B cell (primary cell): ENCODE results near the gene KATNAL1. TPM values are rescaled to one million over a fixed set of nuclear protein-coding genes. Genes with fewer than 3 reads are reported as not detected.

Experiments
- ATAC-seq: fragments of 200-7000 bp; cut with Tn5 transposase; one replicate; pipeline ENCODE4 v1.10.0; 2021; ENCODE audit warnings: low read depth, mild to moderate bottlenecking, moderate number of reproducible peaks, moderate library complexity
- CTCF ChIA-PET: fragments of 350-600 bp; sonication (Branson Sonifier 250); formaldehyde crosslinking; loops from one replicate; lab custom pipeline; 2021; ENCODE audit warnings: antibody characterized with exemption, inconsistent platforms; lab: Charles Lee
- POLR2A ChIA-PET: fragments of 350-600 bp; sonication (Branson Sonifier 250); formaldehyde crosslinking; loops from one replicate; lab custom pipeline; 2021; ENCODE audit warnings: antibody characterized with exemption; lab: Charles Lee
- DNase-seq: peaks from one replicate; pipeline ENCODE4 v3.0.0; 2013
- H2AFZ ChIP-seq: 2 replicates; pipeline ENCODE4 v1.6.1; 2012; ENCODE audit warnings: mild to moderate bottlenecking, low read depth, low read length; ENCODE audit not compliant: insufficient read depth, poor library complexity, severe bottlenecking
- H3K27ac ChIP-seq, 2 donors: 1 replicate in 1 of 2; 2 replicates in 1 of 2; pipeline ENCODE4 v1.5.1; 2012 to 2013; ENCODE audit warnings: low read length in 2 of 2, mild to moderate bottlenecking in 2 of 2, moderate library complexity in 1 of 2
- H3K27me3 ChIP-seq, 4 experiments: fragments of 200-600 bp in 1 of 4; sonication (generic) in 1 of 4; replicated peaks in 1 of 4; 1 replicate in 2 of 4; 2 replicates in 2 of 4; pipeline versions ENCODE4 v1.6.1 to v1.7.0; 2013 to 2016; ENCODE audit warnings: low read length in 3 of 4, mild to moderate bottlenecking in 2 of 4, mixed read lengths in 1 of 4, moderate library complexity in 1 of 4; ENCODE audit not compliant: insufficient read depth in 4 of 4, control insufficient read depth in 3 of 4; ENCODE audit errors: control extremely low read depth in 1 of 4
- H3K36me3 ChIP-seq, 2 experiments: replicated peaks in 1 of 2; 1 replicate in 1 of 2; 2 replicates in 1 of 2; pipeline versions ENCODE4 v1.6.1 to v1.7.1; 2013; ENCODE audit warnings: low read length in 1 of 2; ENCODE audit not compliant: insufficient read depth in 2 of 2, control insufficient read depth in 1 of 2; ENCODE audit errors: control extremely low read depth in 1 of 2, extremely low read depth in 1 of 2
- H3K4me1 ChIP-seq, 2 donors: fragments of 200-600 bp in 1 of 2; sonication (generic) in 1 of 2; 1 replicate in 1 of 2; 2 replicates in 1 of 2; pipeline versions ENCODE4 v1.5.1 to v1.6.1; 2013 to 2017; ENCODE audit warnings: low read length in 2 of 2; ENCODE audit not compliant: control insufficient read depth in 2 of 2, insufficient read depth in 2 of 2
- H3K4me2 ChIP-seq: replicated peaks from 2 replicates; pipeline ENCODE3; 2012; ENCODE audit warnings: mild to moderate bottlenecking, low read depth, low read length; ENCODE audit not compliant: poor library complexity, severe bottlenecking
- H3K4me3 ChIP-seq, 5 experiments: fragments of 200-600 bp in 1 of 5; sonication (generic) in 1 of 5; 1 replicate in 3 of 5; 2 replicates in 2 of 5; pipeline versions ENCODE4 v1.5.1 to v1.7.0; 2011 to 2016; ENCODE audit warnings: low read length in 4 of 5, mild to moderate bottlenecking in 4 of 5, low read depth in 2 of 5, control low read depth in 1 of 5, moderate library complexity in 1 of 5; ENCODE audit not compliant: insufficient read depth in 1 of 5; ENCODE audit errors: control extremely low read depth in 1 of 5, extremely low read depth in 1 of 5
- H3K79me2 ChIP-seq: fragments of 200-600 bp; sonication (generic); one replicate; pipeline ENCODE4 v1.6.0; 2016; ENCODE audit warnings: low read length; ENCODE audit not compliant: control insufficient read depth, insufficient read depth
- H3K9ac ChIP-seq: fragments of 200-600 bp; sonication (generic); 2 replicates; pipeline ENCODE4 v1.6.1; 2017; ENCODE audit warnings: mild to moderate bottlenecking, low read length, moderate library complexity
- H3K9me3 ChIP-seq, 3 donors: one replicate each; pipeline versions ENCODE4 v1.6.1 to v1.7.1; 2013; ENCODE audit warnings: low read length in 2 of 3; ENCODE audit not compliant: control insufficient read depth in 2 of 3, insufficient read depth in 1 of 3; ENCODE audit errors: control extremely low read depth in 1 of 3
- H4K20me1 ChIP-seq: 2 replicates; pipeline ENCODE4 v1.6.0; 2012; ENCODE audit warnings: mild to moderate bottlenecking, low read length; ENCODE audit not compliant: insufficient read depth, control insufficient read depth, poor library complexity, severe bottlenecking
- H3K27ac Mint-ChIP-seq: one replicate; pipeline ENCODE4 v1.8.0; 2021; ENCODE audit warnings: mixed read lengths
- H3K27me3 Mint-ChIP-seq: one replicate; pipeline ENCODE4 v1.8.0; 2021; ENCODE audit warnings: mixed read lengths
- H3K4me1 Mint-ChIP-seq: one replicate; pipeline ENCODE4 v1.8.0; 2021; ENCODE audit warnings: mixed read lengths
- H3K4me3 Mint-ChIP-seq: one replicate; pipeline ENCODE4 v1.8.0; 2021; ENCODE audit warnings: mixed read lengths
- H3K9me3 Mint-ChIP-seq: one replicate; pipeline ENCODE4 v1.8.0; 2022; ENCODE audit warnings: mixed read lengths; ENCODE audit not compliant: insufficient read depth
- EZH2 ChIP-seq: IDR thresholded peaks from 2 replicates; pipeline ENCODE4 v1.6.1; 2012; ENCODE audit warnings: borderline replicate concordance, low read depth, mild to moderate bottlenecking, moderate library complexity, low read length; ENCODE audit not compliant: insufficient read depth, poor library complexity, severe bottlenecking
- WGBS: methylation state at CpG from one replicate; pipeline ENCODE4 v1.1.5; 2013; ENCODE audit warnings: missing lambda C conversion rate; ENCODE audit not compliant: insufficient coverage; 5-methylcytosine and 5-hydroxymethylcytosine counted together
- intact Hi-C: fragments of 100-400 bp; cut with micrococcal nuclease; formaldehyde crosslinking; loops from one replicate; pipeline ENCODE4 v1.10.0; 2022
- polyA plus RNA-seq: library from polyadenylated mRNA; depleted of rRNA; stranded (reverse); fragments of >200 nt; gene quantifications from 2 replicates; pipeline ENCODE4 v1.2.3, GENCODE V29; 2012
- total RNA-seq, 2 donors: library from RNA; stranded (reverse); fragments of 120-200 nt in 1 of 2; gene quantifications; 1 replicate in 1 of 2; 2 replicates in 1 of 2; pipeline versions ENCODE4 v1.2.3 to v1.2.4, GENCODE V29; 2013 to 2022
- TF ChIP-seq, protein P1 (sequence below): fragments of 200-600 bp; IDR thresholded peaks from one replicate; pipeline ENCODE4 v1.8.0; 2022; ENCODE audit warnings: antibody characterized with exemption, mild to moderate bottlenecking

The KATNAL1 gene
- total and polyA plus RNA-seq, 2 donors (not counting 1 experiment from before 2014, with no cell fraction given) = 2.7 to 21.9 TPM

GRCh38 chr13:30247406-30247805 is 59.9 kb downstream of the KATNAL1 start:
- Histone ChIP-seq H3K36me3 (peaks cover 0 to 10% of the 10 kb centered on the region in 2 experiments), H3K4me1 (no peaks in the 10 kb centered on the region), H3K79me2 (no peaks in the 10 kb centered on the region), H2AFZ (no peak overlapping the region), H3K9ac (no peak overlapping the region), H3K27ac (no peak overlapping the region), H3K4me2 (no peak overlapping the region), H3K9me3 (peaks cover 2 to 11% (median 4%) of the 10 kb centered on the region in 3 donors), H3K27me3 (no peaks in the 10 kb centered on the region), H4K20me1 (no peaks in the 10 kb centered on the region), H3K4me3 (no peak overlapping the region)
- Mint-ChIP-seq H3K27me3 (no peaks in the 10 kb centered on the region), H3K4me1 (peaks cover 5% of the 10 kb centered on the region), H3K9me3 (no peaks in the 10 kb centered on the region), H3K27ac (no peak overlapping the region), H3K4me3 (no peak overlapping the region)
- intact Hi-C loops = no loop called here
- DNase-seq = no peak
- no CpG with 5 or more reads among the region's 2 CpGs for WGBS
- TF ChIP-seq, protein P1, sequence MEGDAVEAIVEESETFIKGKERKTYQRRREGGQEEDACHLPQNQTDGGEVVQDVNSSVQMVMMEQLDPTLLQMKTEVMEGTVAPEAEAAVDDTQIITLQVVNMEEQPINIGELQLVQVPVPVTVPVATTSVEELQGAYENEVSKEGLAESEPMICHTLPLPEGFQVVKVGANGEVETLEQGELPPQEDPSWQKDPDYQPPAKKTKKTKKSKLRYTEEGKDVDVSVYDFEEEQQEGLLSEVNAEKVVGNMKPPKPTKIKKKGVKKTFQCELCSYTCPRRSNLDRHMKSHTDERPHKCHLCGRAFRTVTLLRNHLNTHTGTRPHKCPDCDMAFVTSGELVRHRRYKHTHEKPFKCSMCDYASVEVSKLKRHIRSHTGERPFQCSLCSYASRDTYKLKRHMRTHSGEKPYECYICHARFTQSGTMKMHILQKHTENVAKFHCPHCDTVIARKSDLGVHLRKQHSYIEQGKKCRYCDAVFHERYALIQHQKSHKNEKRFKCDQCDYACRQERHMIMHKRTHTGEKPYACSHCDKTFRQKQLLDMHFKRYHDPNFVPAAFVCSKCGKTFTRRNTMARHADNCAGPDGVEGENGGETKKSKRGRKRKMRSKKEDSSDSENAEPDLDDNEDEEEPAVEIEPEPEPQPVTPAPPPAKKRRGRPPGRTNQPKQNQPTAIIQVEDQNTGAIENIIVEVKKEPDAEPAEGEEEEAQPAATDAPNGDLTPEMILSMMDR = no peak
- TF ChIP-seq EZH2 = no peak
- CTCF ChIA-PET = no interaction called here
- POLR2A ChIA-PET = no interaction called here
- ATAC-seq = no peak

DNA sequence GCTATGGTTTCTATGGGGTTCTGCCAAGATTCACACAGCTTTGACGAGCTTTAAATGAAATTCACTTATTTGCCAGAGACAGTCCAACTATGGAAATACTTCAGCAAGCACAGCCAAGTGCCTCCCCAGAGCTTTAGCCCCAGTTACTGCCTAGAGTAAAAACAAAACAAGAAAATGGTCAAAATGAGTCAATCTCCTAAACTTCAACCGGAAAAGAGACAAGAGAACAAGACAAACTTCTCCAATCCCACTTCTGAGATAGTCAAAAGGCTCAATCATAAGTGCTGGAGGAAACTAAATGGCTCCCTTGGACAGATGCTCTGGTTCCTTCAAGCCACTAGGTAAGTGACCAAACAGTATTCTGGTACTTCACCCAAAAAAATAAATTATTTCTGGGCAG is 65.8 kb downstream of the KATNAL1 start:
- H3K9me3 ChIP-seq = no peaks in the 10 kb centered on the region
- TF ChIP-seq EZH2 = no peak
- TF ChIP-seq, protein P1 = no peak
- no peaks in the 10 kb centered on the region for H4K20me1 ChIP-seq
- WGBS = 86% methylated on average over 1 of the region's 2 CpGs
- H3K4me3 Mint-ChIP-seq = no peak overlapping the region
- no peak overlapping the region for H3K4me3 ChIP-seq
- no peaks in the 10 kb centered on the region for H3K27me3 Mint-ChIP-seq
- peaks cover 3% of the 10 kb centered on the region for H3K4me1 Mint-ChIP-seq
- H3K9ac ChIP-seq = no peak overlapping the region
- no peak for ATAC-seq
- H3K27ac ChIP-seq = no peak overlapping the region
- intact Hi-C loops = no loop called here
- DNase-seq = no peak
- no peak overlapping the region for H3K4me2 ChIP-seq
- no peaks in the 10 kb centered on the region for H3K27me3 ChIP-seq
- H3K36me3 ChIP-seq = no peaks in the 10 kb centered on the region
- POLR2A ChIA-PET = no interaction called here
- H3K27ac Mint-ChIP-seq = no peak overlapping the region
- H3K4me1 ChIP-seq = no peaks in the 10 kb centered on the region
- CTCF ChIA-PET = no interaction called here
- no peaks in the 10 kb centered on the region for H3K9me3 Mint-ChIP-seq
- H3K79me2 ChIP-seq = no peaks in the 10 kb centered on the region
- H2AFZ ChIP-seq = no peak overlapping the region
